ENCODE results near the gene CDK14.

CDK14 gene

DNA sequence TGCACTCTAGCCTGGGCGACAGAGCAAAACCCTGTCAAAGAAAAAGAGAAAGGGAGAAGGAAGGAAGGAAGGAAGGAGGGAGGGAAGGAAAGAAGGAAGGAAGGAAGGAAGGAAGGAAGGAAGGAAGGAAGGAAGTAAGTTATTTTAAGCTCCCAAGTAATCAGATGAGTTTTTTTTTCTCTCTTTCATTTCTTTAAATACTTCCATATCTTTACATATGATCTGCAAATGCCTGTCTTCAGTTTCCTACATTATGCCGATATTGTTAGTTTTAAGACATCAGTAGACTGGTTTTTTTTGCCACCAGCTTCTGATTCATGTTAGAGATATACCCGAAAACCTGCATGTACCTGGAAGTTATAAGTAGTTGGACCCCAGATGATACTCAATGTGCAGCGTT is 495.5 kb downstream of the CDK14 start:
- Histone ChIP-seq H3K4me2 (0 out of 22 replicates have a peak overlapping the region, but pooled peaks of 1 of the 11 experiments have one; percentile 13), H3K27me3 (no peaks in the 10 kb centered on the region), H3K36me3 (peaks cover 0 to 16% (median 4%) of the 10 kb centered on the region in 11 experiments; a peak in 7 of 22 replicates), H3K4me3 (no peak overlapping the region), H3K9me3 (replicated peaks in 1 of 11) (no peaks in the 10 kb centered on the region), H3K9ac (no peak overlapping the region), H3K27ac (no peak overlapping the region), H3K4me1 (peaks cover 0 to 7% (median 0%) of the 10 kb centered on the region in 10 experiments; a peak in 3 of 20 replicates), H4K20me1 (no peaks in the 10 kb centered on the region)
- no peak for TF ChIP-seq Cebpa-rat (IDR thresholded peaks at IDR 0.05)

DNA sequence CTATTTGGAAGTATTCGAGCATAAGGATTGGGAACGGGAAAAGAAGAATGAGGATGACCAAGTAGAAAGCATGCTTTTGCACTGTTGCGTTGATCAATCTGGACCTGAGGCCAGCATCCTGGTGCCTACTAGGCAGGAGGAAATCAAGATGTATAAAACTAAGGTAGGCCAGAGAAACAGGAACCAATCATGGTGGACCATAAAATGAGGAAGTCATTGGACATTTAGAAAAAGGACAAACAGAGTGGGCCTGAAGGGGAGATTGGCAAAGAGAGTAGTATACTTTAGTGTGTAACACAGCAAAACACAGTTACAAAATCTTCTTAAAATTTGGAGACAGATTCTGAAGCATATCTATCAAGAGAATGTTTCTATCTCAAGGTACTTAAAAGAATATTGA is 497.1 kb downstream of the CDK14 start:
- Histone ChIP-seq H3K9ac (no peak overlapping the region), H3K4me2 (no peak overlapping the region), H4K20me1 (no peaks in the 10 kb centered on the region), H3K9me3 (replicated peaks in 1 of 11) (no peaks in the 10 kb centered on the region), H3K27me3 (no peaks in the 10 kb centered on the region), H3K4me1 (peaks cover 0 to 7% (median 0%) of the 10 kb centered on the region in 10 experiments; a peak in 3 of 20 replicates), H3K4me3 (no peak overlapping the region), H3K36me3 (peaks cover 0 to 16% (median 4%) of the 10 kb centered on the region in 11 experiments; a peak in 7 of 22 replicates), H3K27ac (no peak overlapping the region)
- TF ChIP-seq Cebpa-rat (IDR thresholded peaks at IDR 0.05) = no peak

DNA sequence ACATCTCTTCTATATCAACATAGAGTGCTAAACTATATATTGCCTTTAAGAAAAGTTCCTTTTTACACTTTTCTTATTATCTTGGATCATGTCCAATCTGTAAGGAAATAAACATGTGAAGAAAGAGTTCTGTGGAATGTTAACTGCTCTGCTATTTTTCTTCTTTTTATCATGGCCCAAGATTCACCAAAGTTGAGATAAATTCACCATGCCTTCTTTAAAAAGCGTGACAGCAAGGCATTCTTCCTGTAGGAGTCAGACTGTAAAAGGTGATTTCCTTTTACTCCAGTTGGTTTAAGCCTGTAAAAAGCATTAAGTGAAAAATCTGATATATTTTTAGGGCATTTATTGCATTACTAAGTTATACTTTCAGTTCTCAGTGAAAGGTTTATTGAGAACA is 502.4 kb downstream of the CDK14 start:
- no peak for TF ChIP-seq Cebpa-rat (IDR thresholded peaks at IDR 0.05)
- Histone ChIP-seq H3K4me1 (no peaks in the 10 kb centered on the region), H3K27me3 (no peaks in the 10 kb centered on the region), H3K4me3 (no peak overlapping the region), H3K9ac (no peak overlapping the region), H3K4me2 (no peak overlapping the region), H3K36me3 (peaks cover 0 to 9% (median 0%) of the 10 kb centered on the region in 11 experiments; a peak in 3 of 22 replicates), H3K27ac (no peak overlapping the region), H3K9me3 (replicated peaks in 1 of 11) (peaks cover 0 to 5% (median 0%) of the 10 kb centered on the region in 11 experiments; a peak in 2 of 22 replicates), H4K20me1 (no peaks in the 10 kb centered on the region)

DNA sequence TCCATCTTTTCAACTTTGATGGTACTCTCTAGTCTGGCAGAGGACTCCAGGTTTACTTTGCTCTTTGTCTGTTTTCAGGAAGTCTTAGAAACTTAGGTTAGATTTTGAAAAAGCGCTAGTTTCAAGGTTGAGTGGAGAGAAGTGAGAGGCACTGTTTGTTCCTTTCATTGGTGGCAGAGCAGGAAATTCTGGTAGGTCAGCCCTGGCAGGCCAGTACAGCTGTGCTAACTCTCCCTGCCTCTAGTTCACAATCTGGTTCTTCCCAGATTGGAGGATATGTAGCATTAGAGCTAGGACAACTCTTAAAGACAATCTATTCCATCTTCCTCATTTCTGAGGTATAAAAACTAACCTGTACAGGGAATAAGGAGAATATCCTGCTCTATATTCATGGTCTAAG is 507.2 kb downstream of the CDK14 start:
- Histone ChIP-seq H3K27me3 (no peaks in the 10 kb centered on the region), H3K36me3 (peaks cover 0 to 16% (median 5%) of the 10 kb centered on the region in 11 experiments; a peak in 8 of 22 replicates), H3K4me1 (no peaks in the 10 kb centered on the region), H4K20me1 (no peaks in the 10 kb centered on the region), H3K9ac (no peak overlapping the region), H3K4me3 (no peak overlapping the region), H3K9me3 (replicated peaks in 1 of 11) (peaks cover 0 to 6% (median 0%) of the 10 kb centered on the region in 11 experiments; a peak in 4 of 22 replicates), H3K4me2 (no peak overlapping the region), H3K27ac (no peak overlapping the region)
- no peak for TF ChIP-seq Cebpa-rat (IDR thresholded peaks at IDR 0.05)

DNA sequence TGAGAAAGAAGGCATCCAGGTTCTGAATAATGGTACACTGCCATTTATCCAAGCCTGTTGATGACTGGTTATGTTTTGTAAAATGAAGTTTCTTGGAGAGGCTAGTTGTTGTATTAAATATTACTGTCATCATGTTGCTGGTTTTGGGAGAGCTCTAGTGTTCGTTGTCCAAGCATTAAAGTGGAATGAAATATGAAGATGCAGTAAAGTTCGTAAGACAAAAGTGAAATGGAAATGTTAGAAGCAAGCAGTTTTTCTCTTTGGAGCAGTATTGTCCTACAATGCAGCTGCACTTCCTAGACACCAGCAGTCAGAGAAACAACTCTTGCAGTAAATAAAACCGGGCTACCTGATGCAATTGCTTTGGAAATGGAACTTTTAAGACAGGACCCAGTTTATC is 511.3 kb downstream of the CDK14 start:
- Histone ChIP-seq H3K4me2 (no peak overlapping the region), H3K4me3 (no peak overlapping the region), H3K27ac (no peak overlapping the region), H3K9me3 (replicated peaks in 1 of 11) (peaks cover 0 to 6% (median 0%) of the 10 kb centered on the region in 11 experiments; a peak in 4 of 22 replicates), H3K27me3 (no peaks in the 10 kb centered on the region), H3K9ac (no peak overlapping the region), H4K20me1 (no peaks in the 10 kb centered on the region), H3K36me3 (peaks cover 0 to 19% (median 8%) of the 10 kb centered on the region in 11 experiments; a peak in 15 of 22 replicates), H3K4me1 (no peaks in the 10 kb centered on the region)
- no peak for TF ChIP-seq Cebpa-rat (IDR thresholded peaks at IDR 0.05)

DNA sequence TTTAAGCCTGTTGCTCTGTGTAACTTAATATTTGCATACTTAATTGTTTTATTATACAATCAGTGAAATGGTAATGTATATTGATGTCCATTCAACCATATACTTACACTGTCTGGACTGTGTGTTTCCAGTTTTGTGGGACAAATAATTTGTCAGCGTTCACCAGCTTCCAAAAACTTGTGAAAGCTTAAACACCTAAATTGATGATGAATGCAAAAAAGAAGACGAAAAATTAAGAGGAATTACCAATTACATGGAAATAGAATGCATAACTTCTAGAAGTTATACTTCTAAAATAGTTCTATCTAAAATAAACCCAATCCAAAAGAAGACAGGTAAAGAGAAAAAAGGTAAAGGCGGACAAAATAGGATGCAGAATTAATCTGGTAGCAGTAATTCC is 513.1 kb downstream of the CDK14 start:
- peaks cover 0 to 6% (median 0%) of the 10 kb centered on the region in 11 experiments; a peak in 2 of 22 replicates for H3K9me3 ChIP-seq (replicated peaks in 1 of 11)
- H3K4me3 ChIP-seq = no peak overlapping the region

DNA sequence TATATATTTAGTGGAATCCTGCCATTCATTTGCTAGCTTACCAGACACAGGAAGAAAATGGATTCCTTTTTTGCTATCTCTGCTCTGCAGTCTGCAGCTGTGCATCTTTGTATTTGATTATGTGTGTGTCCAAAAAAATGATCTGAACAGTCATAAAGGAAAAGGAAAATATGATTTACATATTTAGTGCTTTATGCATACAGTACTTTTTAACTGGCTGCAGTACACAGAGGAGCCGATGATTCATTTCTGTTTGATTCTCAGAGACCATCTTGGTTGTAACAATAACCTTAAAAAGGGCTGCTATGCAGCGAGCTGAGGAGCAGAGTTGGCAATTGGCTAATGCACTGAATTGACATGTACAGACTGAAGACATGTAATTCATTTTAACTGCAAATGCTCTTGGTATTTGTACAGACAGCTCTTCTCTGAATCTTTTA is 516.8 kb downstream of the CDK14 start:
- H3K36me3 ChIP-seq = peaks cover 0 to 56% (median 40%) of the 10 kb centered on the region in 11 experiments; a peak in 18 of 22 replicates
- H4K20me1 ChIP-seq = no peaks in the 10 kb centered on the region
- no peak overlapping the region for H3K4me2 ChIP-seq
- H3K9ac ChIP-seq = no peak overlapping the region
- no peaks in the 10 kb centered on the region for H3K27me3 ChIP-seq
- H3K4me1 ChIP-seq = no peaks in the 10 kb centered on the region
- H3K9me3 ChIP-seq (replicated peaks in 1 of 11) = no peaks in the 10 kb centered on the region
- no peak overlapping the region for H3K4me3 ChIP-seq
- H3K27ac ChIP-seq = no peak overlapping the region
- TF ChIP-seq Cebpa-rat (IDR thresholded peaks at IDR 0.05) = no peak

More for the DNA sequence above, 513.1 kb downstream of the CDK14 start:
- H3K9ac ChIP-seq = no peak overlapping the region
- no peak for TF ChIP-seq Cebpa-rat (IDR thresholded peaks at IDR 0.05)
- no peak overlapping the region for H3K4me2 ChIP-seq
- H3K36me3 ChIP-seq = peaks cover 0 to 31% (median 21%) of the 10 kb centered on the region in 11 experiments; a peak in 18 of 22 replicates
- H3K27me3 ChIP-seq = no peaks in the 10 kb centered on the region
- no peaks in the 10 kb centered on the region for H4K20me1 ChIP-seq
- H3K27ac ChIP-seq = no peak overlapping the region
- H3K4me1 ChIP-seq = no peaks in the 10 kb centered on the region

DNA sequence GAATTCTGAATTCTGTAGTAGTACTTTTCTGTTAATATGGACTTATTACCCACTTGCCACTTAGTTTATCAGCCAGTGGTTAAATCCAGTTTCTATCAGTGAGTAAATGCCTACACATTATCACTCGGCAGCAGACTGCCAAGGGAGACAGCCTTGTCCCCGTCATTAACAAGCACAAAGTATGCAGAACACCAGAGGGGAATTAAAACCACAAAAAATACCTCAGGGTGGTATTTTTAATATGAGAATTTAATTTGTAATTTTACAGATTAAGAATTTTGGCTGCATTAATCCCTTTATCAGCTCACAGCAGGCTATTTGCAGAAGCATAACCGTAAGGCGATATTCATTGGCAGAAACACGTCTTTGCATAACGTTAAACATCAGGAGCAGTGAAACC is 518.1 kb downstream of the CDK14 start:
- Histone ChIP-seq H3K4me1 (no peaks in the 10 kb centered on the region), H3K9ac (no peak overlapping the region), H4K20me1 (no peaks in the 10 kb centered on the region), H3K36me3 (peaks cover 0 to 69% (median 50%) of the 10 kb centered on the region in 11 experiments; a peak in 19 of 22 replicates), H3K27me3 (no peaks in the 10 kb centered on the region), H3K9me3 (replicated peaks in 1 of 11) (no peaks in the 10 kb centered on the region), H3K4me2 (no peak overlapping the region), H3K27ac (no peak overlapping the region), H3K4me3 (no peak overlapping the region)
- TF ChIP-seq Cebpa-rat (IDR thresholded peaks at IDR 0.05) = no peak

DNA sequence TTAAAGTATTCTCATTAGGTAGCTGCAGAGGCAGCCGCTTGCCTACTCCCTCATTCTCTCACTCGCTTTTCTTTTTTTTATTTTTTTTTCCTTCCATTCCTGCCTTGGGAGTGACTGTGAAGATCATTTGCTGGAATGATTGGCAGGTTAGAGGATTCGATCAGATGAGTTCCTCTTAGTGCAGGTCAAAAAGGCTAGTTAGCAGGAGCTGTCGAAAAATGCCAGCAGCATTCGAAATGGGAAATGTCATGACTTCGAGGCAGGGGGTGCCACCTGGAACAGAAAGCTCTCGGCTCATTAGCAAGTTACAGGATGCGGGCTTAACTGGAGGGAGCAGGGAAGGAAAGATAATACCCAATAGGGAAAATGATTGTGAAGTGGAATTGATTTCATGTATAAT is 530.6 kb downstream of the CDK14 start:
- H3K4me3 ChIP-seq = no peak overlapping the region
- H3K36me3 ChIP-seq = peaks cover 0 to 42% (median 19%) of the 10 kb centered on the region in 11 experiments; a peak in 11 of 22 replicates
- H3K4me1 ChIP-seq = peaks cover 0 to 6% (median 0%) of the 10 kb centered on the region in 10 experiments; a peak in 2 of 20 replicates
- H3K27ac ChIP-seq = no peak overlapping the region
- no peaks in the 10 kb centered on the region for H3K9me3 ChIP-seq (replicated peaks in 1 of 11)
- H4K20me1 ChIP-seq = no peaks in the 10 kb centered on the region
- no peak for TF ChIP-seq Cebpa-rat (IDR thresholded peaks at IDR 0.05)
- H3K9ac ChIP-seq = no peak overlapping the region
- no peaks in the 10 kb centered on the region for H3K27me3 ChIP-seq
- H3K4me2 ChIP-seq = no peak overlapping the region

DNA sequence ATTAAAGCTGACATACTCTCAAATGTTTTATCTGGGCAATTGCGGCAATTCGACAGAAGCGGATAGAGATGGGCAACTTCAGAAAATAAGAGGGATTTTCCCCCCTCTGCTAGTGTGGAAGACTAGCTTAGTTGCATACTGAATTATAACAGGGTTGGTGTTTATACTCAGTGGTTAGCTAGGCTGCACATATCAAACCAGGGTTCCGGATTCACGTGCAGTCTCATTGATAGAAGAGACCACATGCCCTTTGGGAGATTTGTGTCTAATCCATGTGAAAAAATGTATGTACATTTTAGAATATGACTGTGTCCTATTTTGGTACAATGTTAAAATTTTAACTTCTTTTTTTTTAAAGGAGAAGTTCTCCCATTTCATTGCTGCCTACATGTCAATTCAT is 531.2 kb downstream of the CDK14 start:
- no peak overlapping the region for H3K4me3 ChIP-seq
- TF ChIP-seq Cebpa-rat (IDR thresholded peaks at IDR 0.05) = no peak
- no peaks in the 10 kb centered on the region for H3K9me3 ChIP-seq (replicated peaks in 1 of 11)
- no peak overlapping the region for H3K27ac ChIP-seq
- no peak overlapping the region for H3K9ac ChIP-seq
- peaks cover 0 to 6% (median 0%) of the 10 kb centered on the region in 10 experiments; a peak in 2 of 20 replicates for H3K4me1 ChIP-seq
- no peaks in the 10 kb centered on the region for H4K20me1 ChIP-seq
- H3K27me3 ChIP-seq = no peaks in the 10 kb centered on the region
- no peak overlapping the region for H3K4me2 ChIP-seq
- peaks cover 0 to 43% (median 17%) of the 10 kb centered on the region in 11 experiments; a peak in 11 of 22 replicates for H3K36me3 ChIP-seq

Data from BLaER1 treated with 17β-estradiol and CSF1 and Interleukin-3, amounts not matched to agents 10 nM and 100 nM (cell line).